T follicular helper cell (primary cell): ENCODE measurements around the gene IDI2.

Experiments used
- DNase-seq: peaks from one replicate; pipeline ENCODE4 v3.0.0-alpha.2; 2020; ENCODE audit warnings: low read depth

IDI2 gene

GRCh38 chr10:980468-981093 lies 45.1 kb downstream of the IDI2 start:
- no peak for DNase-seq

GRCh38 chr10:978826-979421 lies 46.7 kb downstream of the IDI2 start:
- DNase-seq, result no peak

- no peak for DNase-seq
These were observed 49.3 kb downstream of the IDI2 start for GRCh38 chr10:976316-976715.

GRCh38 chr10:974785-975074 lies 50.9 kb downstream of the IDI2 start:
- no peak for DNase-seq

GRCh38 chr10:974038-974784 lies 51.4 kb downstream of the IDI2 start:
- no peak for DNase-seq

- DNase-seq, result no peak
These were observed 52.9 kb downstream of the IDI2 start for GRCh38 chr10:972763-973162.

GRCh38 chr10:971613-972012 lies 54.0 kb downstream of the IDI2 start:
- DNase-seq, result no peak

GRCh38 chr10:971150-971542 lies 54.5 kb downstream of the IDI2 start:
- DNase-seq, result no peak

- DNase-seq, result no peak
These were observed 55.1 kb downstream of the IDI2 start for GRCh38 chr10:970311-971149.

- DNase-seq, result no peak
These were observed 56.0 kb downstream of the IDI2 start for GRCh38 chr10:969473-970150.
